ENCODE measurements around the gene RARA.
A peak's percentile ranks its signal among the peaks of the same experiment; 100 is the strongest.

Gene RARA

DNA sequence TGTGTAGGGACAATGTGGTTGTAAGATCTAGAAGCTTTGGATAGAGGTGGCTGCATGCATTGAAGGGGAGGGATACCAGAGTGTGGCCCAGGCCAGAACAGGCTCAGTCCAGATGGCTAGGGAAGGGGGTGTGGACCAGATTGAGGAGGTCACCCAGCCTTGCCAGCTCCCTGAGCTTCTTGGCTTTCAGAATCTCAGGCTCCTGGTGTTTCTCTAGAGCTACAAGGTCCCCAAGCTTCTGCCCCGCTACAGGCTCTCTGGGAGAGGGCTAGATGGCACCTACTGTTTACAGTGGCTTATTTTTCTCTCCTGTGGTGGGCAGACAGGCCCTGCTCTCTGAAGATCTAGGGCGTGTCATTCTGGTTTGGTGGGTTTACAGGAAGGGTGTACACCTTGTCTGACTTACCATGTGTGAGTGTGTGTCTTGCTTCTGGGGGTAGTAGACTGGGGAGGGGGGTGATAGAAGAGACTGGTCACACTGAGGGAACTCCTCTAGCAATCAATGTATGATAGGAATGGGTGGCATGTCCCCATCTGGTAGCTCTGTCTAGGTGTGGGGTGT is 1.1 kb downstream of the RARA start:
- peaks cover 8% of the 10 kb centered on the region for H3F3A ChIP-seq (ENCODE audit: low read depth)
- H3K9ac ChIP-seq (ENCODE audit: low read depth, low read length, poor library complexity, severe bottlenecking) = peak overlapping the region; percentile 76
- peak overlapping the region; percentile 77 for H3K4me2 ChIP-seq (ENCODE audit: low read depth, low read length, poor library complexity, severe bottlenecking)
- H4K20me1 ChIP-seq (ENCODE audit: insufficient read depth, low read length, poor library complexity, severe bottlenecking) = no peaks in the 10 kb centered on the region
- no peaks in the 10 kb centered on the region for H3K9me2 ChIP-seq (replicated peaks; ENCODE audit: low read depth, low read length)
- peak overlapping the region; percentile 62 for H3K4me3 ChIP-seq (ENCODE audit: low read length, poor library complexity, severe bottlenecking)
- TF ChIP-seq, protein P1, sequence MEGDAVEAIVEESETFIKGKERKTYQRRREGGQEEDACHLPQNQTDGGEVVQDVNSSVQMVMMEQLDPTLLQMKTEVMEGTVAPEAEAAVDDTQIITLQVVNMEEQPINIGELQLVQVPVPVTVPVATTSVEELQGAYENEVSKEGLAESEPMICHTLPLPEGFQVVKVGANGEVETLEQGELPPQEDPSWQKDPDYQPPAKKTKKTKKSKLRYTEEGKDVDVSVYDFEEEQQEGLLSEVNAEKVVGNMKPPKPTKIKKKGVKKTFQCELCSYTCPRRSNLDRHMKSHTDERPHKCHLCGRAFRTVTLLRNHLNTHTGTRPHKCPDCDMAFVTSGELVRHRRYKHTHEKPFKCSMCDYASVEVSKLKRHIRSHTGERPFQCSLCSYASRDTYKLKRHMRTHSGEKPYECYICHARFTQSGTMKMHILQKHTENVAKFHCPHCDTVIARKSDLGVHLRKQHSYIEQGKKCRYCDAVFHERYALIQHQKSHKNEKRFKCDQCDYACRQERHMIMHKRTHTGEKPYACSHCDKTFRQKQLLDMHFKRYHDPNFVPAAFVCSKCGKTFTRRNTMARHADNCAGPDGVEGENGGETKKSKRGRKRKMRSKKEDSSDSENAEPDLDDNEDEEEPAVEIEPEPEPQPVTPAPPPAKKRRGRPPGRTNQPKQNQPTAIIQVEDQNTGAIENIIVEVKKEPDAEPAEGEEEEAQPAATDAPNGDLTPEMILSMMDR (conservative IDR thresholded peaks at IDR 0.05; ENCODE audit: low read length) = no peak
- no peak for TF ChIP-seq EZH2phosphoT487 (IDR thresholded peaks at IDR 0.05; ENCODE audit: borderline replicate concordance)
- H3K79me2 ChIP-seq (ENCODE audit: insufficient read depth, low read length) = peaks cover 6% of the 10 kb centered on the region; the same call in 1 of the 2 replicates
- no peaks in the 10 kb centered on the region for H3K9me3 ChIP-seq (ENCODE audit: insufficient read depth, low read depth, low read length)
- no peak overlapping the region for H2AFZ ChIP-seq (ENCODE audit: low read length)
- no peaks in the 10 kb centered on the region for H3K36me3 ChIP-seq (ENCODE audit: insufficient read depth, low read length)
- H3K27me3 ChIP-seq (ENCODE audit: insufficient read depth, low read length, poor library complexity, severe bottlenecking) = no peaks in the 10 kb centered on the region
- peaks cover 85% of the 10 kb centered on the region for H3K4me1 ChIP-seq (ENCODE audit: insufficient read depth, low read length, poor library complexity, severe bottlenecking)

DNA sequence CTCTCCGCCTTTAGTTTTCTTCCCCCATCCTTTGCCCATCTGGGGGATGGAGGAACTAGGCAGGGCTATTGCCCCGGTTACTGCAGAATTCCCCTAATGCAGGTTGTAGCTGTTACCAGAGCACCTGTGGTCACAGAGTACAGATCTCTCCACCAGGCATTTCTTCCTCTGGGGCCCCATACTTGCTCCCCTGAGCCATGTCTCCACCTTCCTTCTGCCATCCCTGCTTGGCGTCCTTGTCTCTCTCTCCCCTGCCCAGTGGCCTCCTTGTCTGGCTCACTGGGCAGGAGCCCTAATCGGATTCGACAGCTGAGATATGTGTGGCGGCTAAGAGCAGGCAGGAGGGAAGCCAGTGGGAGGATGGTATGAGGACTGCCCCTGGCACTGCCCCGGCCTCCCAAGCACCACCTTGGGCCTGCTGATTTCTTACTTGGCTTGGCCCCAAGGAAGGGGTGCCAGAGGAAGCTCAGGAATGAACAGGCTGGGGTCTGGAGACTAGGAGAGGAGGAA is 2.0 kb downstream of the RARA start:
- Histone ChIP-seq H3K9me2 (replicated peaks; ENCODE audit: low read depth, low read length) (no peaks in the 10 kb centered on the region), H3K4me2 (ENCODE audit: low read depth, low read length, poor library complexity, severe bottlenecking) (peak overlapping the region; percentile 57), H3K36me3 (ENCODE audit: insufficient read depth, low read length) (no peaks in the 10 kb centered on the region), H3K9ac (ENCODE audit: low read depth, low read length, poor library complexity, severe bottlenecking) (peak overlapping the region; percentile 76), H3K79me2 (ENCODE audit: insufficient read depth, low read length) (peaks cover 6% of the 10 kb centered on the region; the same call in 1 of the 2 replicates), H3K4me1 (ENCODE audit: insufficient read depth, low read length, poor library complexity, severe bottlenecking) (peaks cover 94% of the 10 kb centered on the region), H4K20me1 (ENCODE audit: insufficient read depth, low read length, poor library complexity, severe bottlenecking) (no peaks in the 10 kb centered on the region), H2AFZ (ENCODE audit: low read length) (no peak overlapping the region), H3K9me3 (ENCODE audit: insufficient read depth, low read depth, low read length) (no peaks in the 10 kb centered on the region), H3K27me3 (ENCODE audit: insufficient read depth, low read length, poor library complexity, severe bottlenecking) (no peaks in the 10 kb centered on the region), H3K4me3 (ENCODE audit: low read length, poor library complexity, severe bottlenecking) (peak overlapping the region; percentile 7), H3F3A (ENCODE audit: low read depth) (peaks cover 13% of the 10 kb centered on the region)
- TF ChIP-seq, protein P1 (conservative IDR thresholded peaks at IDR 0.05; ENCODE audit: low read length) = no peak
- TF ChIP-seq EZH2phosphoT487 (IDR thresholded peaks at IDR 0.05; ENCODE audit: borderline replicate concordance) = no peak

DNA sequence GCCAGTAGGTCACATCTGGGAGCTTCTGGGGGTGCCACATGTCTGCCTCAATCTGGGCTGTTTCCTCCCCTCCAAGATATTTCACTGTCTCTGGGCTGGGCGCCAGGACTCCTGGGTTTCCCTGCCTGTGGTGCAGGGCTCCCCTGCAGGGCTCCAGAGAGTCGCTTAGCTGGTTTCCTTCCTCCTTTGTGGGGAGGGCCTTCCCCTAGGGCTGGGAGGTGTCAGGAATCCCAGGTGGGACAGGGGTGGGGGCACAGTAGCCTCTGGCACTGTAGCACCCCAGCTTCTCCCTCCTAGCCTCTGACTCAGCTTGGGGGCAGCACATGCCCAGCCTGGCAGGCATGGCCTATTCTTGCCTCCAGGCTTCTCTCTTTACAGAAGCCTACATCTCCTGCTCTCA is 2.6 kb downstream of the RARA start:
- no peaks in the 10 kb centered on the region for H3K9me3 ChIP-seq (ENCODE audit: insufficient read depth, low read depth, low read length)
- H3K9me2 ChIP-seq (replicated peaks; ENCODE audit: low read depth, low read length) = no peaks in the 10 kb centered on the region
- TF ChIP-seq, protein P1 (conservative IDR thresholded peaks at IDR 0.05; ENCODE audit: low read length) = no peak
- TF ChIP-seq EZH2phosphoT487 (IDR thresholded peaks at IDR 0.05; ENCODE audit: borderline replicate concordance) = no peak
- H4K20me1 ChIP-seq (ENCODE audit: insufficient read depth, low read length, poor library complexity, severe bottlenecking) = no peaks in the 10 kb centered on the region
- peaks cover 6% of the 10 kb centered on the region; the same call in 1 of the 2 replicates for H3K79me2 ChIP-seq (ENCODE audit: insufficient read depth, low read length)
- H3K4me1 ChIP-seq (ENCODE audit: insufficient read depth, low read length, poor library complexity, severe bottlenecking) = peaks cover 95% of the 10 kb centered on the region
- H2AFZ ChIP-seq (ENCODE audit: low read length) = no peak overlapping the region
- peak overlapping the region; percentile 57 for H3K4me2 ChIP-seq (ENCODE audit: low read depth, low read length, poor library complexity, severe bottlenecking)
- H3K27me3 ChIP-seq (ENCODE audit: insufficient read depth, low read length, poor library complexity, severe bottlenecking) = no peaks in the 10 kb centered on the region
- peak overlapping the region; percentile 7 for H3K4me3 ChIP-seq (ENCODE audit: low read length, poor library complexity, severe bottlenecking)
- peaks cover 13% of the 10 kb centered on the region for H3F3A ChIP-seq (ENCODE audit: low read depth)
- H3K9ac ChIP-seq (ENCODE audit: low read depth, low read length, poor library complexity, severe bottlenecking) = peak overlapping the region; percentile 76
- no peaks in the 10 kb centered on the region for H3K36me3 ChIP-seq (ENCODE audit: insufficient read depth, low read length)
